HEK293T (cell line): Measurements from ENCODE around the gene TMEM107.

Source experiments
- CTCF ChIA-PET: fragments of 350-600 bp; formaldehyde crosslinking; extraction: SDS; loops from one replicate; lab custom pipeline; 2021; ENCODE audit warnings: antibody characterized with exemption, inconsistent platforms; lab: Yijun Ruan, JAX
- POLR2A ChIA-PET: fragments of 350-600 bp; formaldehyde crosslinking; extraction: SDS; loops from one replicate; lab custom pipeline; 2020; ENCODE audit warnings: antibody characterized with exemption, inconsistent platforms; lab: Yijun Ruan, JAX
- DNase-seq: peaks from one replicate; pipeline ENCODE4 v3.0.0; 2012; ENCODE audit warnings: mixed read lengths; ENCODE audit errors: extremely low spot score
- ARNT ChIP-seq: fragments of 450-650 bp; IDR thresholded peaks from 2 replicates; pipeline ENCODE4 v1.6.1; 2017; ENCODE audit warnings: mild to moderate bottlenecking
- BHLHE40 ChIP-seq: fragments of 450-650 bp; IDR thresholded peaks from 2 replicates; pipeline ENCODE4 v1.6.1; 2016; ENCODE audit warnings: mild to moderate bottlenecking, moderate library complexity, borderline replicate concordance
- CTBP1 ChIP-seq: fragments of 450-650 bp; IDR thresholded peaks from 2 replicates; pipeline ENCODE4 v1.6.1; 2016; ENCODE audit warnings: borderline replicate concordance
- ELF4 ChIP-seq: fragments of 450-650 bp; IDR thresholded peaks from 2 replicates; pipeline ENCODE4 v1.6.1; 2017; ENCODE audit warnings: antibody characterized with exemption
- FOXA1 ChIP-seq: fragments of 450-650 bp; IDR thresholded peaks from 2 replicates; pipeline ENCODE4 v1.6.1; 2016; ENCODE audit warnings: mild to moderate bottlenecking
- FOXK2 ChIP-seq: fragments of 450-650 bp; IDR thresholded peaks from 2 replicates; pipeline ENCODE4 v1.6.1; 2016; ENCODE audit warnings: mild to moderate bottlenecking
- FOXM1 ChIP-seq: fragments of 450-650 bp; IDR thresholded peaks from 2 replicates; pipeline ENCODE4 v1.6.1; 2017; ENCODE audit warnings: mild to moderate bottlenecking, borderline replicate concordance
- HDGF ChIP-seq: fragments of 450-650 bp; IDR thresholded peaks from 2 replicates; pipeline ENCODE4 v1.6.1; 2017; ENCODE audit warnings: antibody characterized with exemption, borderline replicate concordance
- L3MBTL2 ChIP-seq: fragments of 450-650 bp; conservative IDR thresholded peaks from 2 replicates; pipeline ENCODE4 v1.6.1; 2016; ENCODE audit warnings: mild to moderate bottlenecking
- LEF1 ChIP-seq: fragments of 450-650 bp; IDR thresholded peaks from 2 replicates; pipeline ENCODE4 v1.6.1; 2017; ENCODE audit warnings: mild to moderate bottlenecking, borderline replicate concordance
- NFRKB ChIP-seq: fragments of 450-650 bp; IDR thresholded peaks from 2 replicates; pipeline ENCODE4 v1.6.1; 2016; ENCODE audit warnings: mild to moderate bottlenecking, moderate library complexity
- PKNOX1 ChIP-seq: fragments of 450-650 bp; IDR thresholded peaks from 2 replicates; pipeline ENCODE4 v1.6.1; 2016
- SP1 ChIP-seq: fragments of 450-650 bp; IDR thresholded peaks from 2 replicates; pipeline ENCODE4 v1.6.1; 2017
- SUZ12 ChIP-seq: fragments of 450-650 bp; IDR thresholded peaks from 2 replicates; pipeline ENCODE4 v1.6.1; 2016; ENCODE audit warnings: mild to moderate bottlenecking
- TARDBP ChIP-seq: fragments of 450-650 bp; IDR thresholded peaks from 2 replicates; pipeline ENCODE4 v1.6.1; 2016
- ZNF384 ChIP-seq: fragments of 450-650 bp; IDR thresholded peaks from 2 replicates; pipeline ENCODE4 v1.6.1; 2016

TMEM107 gene

DNA sequence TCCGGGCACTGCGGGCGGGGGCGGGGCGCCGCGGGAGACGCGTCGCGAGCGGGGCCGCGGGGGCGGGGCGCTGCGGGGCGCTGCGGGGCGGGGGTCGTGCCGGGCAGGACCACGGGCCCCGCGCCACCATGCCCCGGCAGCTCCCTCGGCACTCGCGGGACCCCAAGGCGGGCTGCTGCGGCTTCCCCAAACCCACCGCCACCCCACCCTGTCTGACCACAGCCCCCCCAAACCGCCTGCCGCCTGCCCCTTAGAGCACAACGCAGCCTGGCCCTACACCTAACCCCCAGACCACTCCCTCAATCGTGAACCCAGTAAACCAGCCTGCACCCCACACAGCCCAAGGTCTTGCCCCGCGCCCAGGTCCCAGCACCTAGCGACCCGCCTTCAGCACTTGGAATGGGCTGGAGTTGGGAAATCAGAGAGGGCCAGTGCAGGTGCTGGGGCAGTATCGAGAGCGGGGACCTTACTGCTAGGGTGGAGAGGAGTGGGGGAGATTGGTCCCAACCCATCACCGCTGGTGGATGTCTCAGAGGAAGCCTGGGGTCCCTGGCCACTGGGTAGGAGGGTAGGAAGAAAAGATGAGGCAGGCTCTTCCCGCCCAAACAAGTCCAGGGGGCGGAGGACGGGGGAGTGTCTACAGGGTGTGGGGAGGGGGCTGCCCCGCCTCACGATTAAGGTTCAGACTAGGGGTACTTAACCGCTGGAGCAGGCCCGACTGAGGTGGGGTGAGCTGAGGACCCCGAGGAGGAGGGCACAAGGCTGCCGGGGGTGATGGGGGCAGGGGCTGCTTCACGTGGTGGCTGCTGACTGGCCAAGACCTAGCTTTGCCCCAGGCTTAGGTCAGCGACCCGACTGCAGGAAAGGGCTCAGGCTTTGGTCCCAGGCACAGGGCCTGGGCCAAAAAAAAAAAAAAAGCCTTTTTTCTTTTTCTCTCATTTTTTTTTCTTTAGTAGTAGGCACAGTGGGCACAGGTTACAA lies 12.9 kb downstream of the TMEM107 start:
- ChIA-PET POLR2A (interaction anchor here (0.8 to 1.9 kb wide), 7 partner anchors 10 to 85 kb away, joined by 3 to 31 read pairs (median 5); partner anchors contain the start of genes CTC1, PFAS and TMEM107), CTCF (interaction anchor here (1.3 kb wide), 1 partner anchor 90 kb away, joined by 4 read pairs; no protein-coding TSS in a partner anchor)
- TF ChIP-seq FOXA1 (no peak), L3MBTL2 (peak; percentile 79)
- peak; percentile 72 for DNase-seq

- DNase-seq = no peak
- TF ChIP-seq ARNT (no peak), PKNOX1 (no peak), FOXM1 (no peak), LEF1 (peak; percentile 60; the same call in 1 of the 2 replicates), FOXK2 (no peak)
- CTCF ChIA-PET = no interaction called here
- POLR2A ChIA-PET = interaction anchor here (0.8 to 2.6 kb wide), 3 partner anchors 11 to 36 kb away, joined by 3 to 12 read pairs (median 3); no protein-coding TSS in a partner anchor
Measured at GRCh38 chr17:8162233-8162996, 13.8 kb downstream of the TMEM107 start, which contains the start of gene VAMP2. TSS of gene VAMP2 (minus strand) at chr17:8162948. CDS start at chr17:8162879, 69 bp downstream.

DNA sequence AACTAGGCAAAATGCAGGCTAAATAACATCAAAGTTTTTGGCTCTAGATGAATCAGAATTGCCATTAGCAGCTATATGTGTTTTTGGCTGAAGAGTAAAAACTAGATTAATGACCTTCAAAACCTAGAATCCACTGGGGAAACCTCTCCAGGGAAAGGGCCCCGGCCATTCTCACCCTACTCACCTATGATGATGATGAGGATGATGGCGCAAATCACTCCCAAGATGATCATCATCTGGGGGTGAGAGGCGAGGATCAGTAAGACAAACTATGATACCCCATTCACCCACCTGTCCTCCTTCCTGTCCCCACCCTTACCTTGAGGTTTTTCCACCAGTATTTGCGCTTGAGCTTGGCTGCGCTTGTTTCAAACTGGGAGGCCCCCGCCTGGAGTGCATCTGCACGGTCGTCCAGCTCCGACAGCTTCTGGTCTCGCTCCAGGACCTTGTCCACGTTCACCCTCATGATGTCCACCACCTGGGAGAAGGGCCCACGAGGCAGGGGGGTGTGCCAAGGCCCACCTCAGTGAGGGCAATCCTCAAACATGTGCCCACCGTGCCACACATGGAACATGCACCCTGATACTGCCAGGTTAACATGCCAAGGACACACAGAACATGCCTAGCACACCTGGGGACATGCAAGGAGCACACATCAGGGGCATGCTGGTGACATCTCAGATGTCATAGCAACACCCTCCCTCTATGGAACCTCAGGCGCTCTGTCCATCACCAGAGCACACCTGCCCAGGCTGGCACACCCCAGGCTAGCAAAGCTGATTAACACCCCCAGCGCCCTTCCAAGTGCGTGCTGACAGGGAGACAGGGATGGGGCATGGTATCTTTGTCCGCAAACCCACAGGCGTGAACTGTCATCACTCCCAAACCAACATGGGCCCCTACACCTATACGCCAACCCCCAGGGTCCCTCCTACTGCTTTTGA lies 14.6 kb downstream of the TMEM107 start:
- CTCF ChIA-PET = no interaction called here
- DNase-seq = no peak
- POLR2A ChIA-PET = interaction anchor here (0.9 to 2.6 kb wide), 5 partner anchors 8 to 134 kb away, joined by 3 to 12 read pairs (median 3); partner anchors contain the start of genes PER1 and SLC25A35
- TF ChIP-seq FOXK2 (no peak), ZNF384 (no peak), BHLHE40 (no peak), HDGF (no peak), ELF4 (no peak)

GRCh38 chr17:8160741-8161221 lies 15.4 kb downstream of the TMEM107 start:
- no peak for DNase-seq
- ChIA-PET CTCF (no interaction called here), POLR2A (interaction anchor here (0.9 to 2.6 kb wide), 5 partner anchors 9 to 134 kb away, joined by 3 to 12 read pairs (median 3); partner anchors contain the start of genes PER1 and SLC25A35)
- no peak for TF ChIP-seq TARDBP
- TF ChIP-seq HDGF = no peak
- TF ChIP-seq ZNF384 = no peak
- TF ChIP-seq SP1 = no peak
- TF ChIP-seq PKNOX1 = no peak
- TF ChIP-seq ELF4 = no peak

DNA sequence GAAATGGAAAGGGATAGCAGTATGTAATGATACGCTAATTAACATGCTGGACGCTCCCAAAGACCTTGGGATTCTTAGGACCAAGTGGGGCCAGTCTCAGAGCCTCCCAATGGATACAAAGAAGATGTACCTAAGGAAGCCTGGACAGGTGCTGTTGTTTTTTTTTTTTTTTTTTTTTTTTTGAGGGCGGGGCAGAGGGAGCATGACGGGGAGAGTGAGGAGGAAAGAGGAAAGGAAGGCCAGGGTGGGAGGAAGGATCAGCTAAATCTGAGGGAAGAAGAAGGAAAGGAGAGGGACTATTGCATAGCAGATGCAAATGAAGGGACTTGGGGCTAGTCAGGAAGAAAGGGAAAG lies 16.0 kb downstream of the TMEM107 start:
- no peak for DNase-seq

DNA sequence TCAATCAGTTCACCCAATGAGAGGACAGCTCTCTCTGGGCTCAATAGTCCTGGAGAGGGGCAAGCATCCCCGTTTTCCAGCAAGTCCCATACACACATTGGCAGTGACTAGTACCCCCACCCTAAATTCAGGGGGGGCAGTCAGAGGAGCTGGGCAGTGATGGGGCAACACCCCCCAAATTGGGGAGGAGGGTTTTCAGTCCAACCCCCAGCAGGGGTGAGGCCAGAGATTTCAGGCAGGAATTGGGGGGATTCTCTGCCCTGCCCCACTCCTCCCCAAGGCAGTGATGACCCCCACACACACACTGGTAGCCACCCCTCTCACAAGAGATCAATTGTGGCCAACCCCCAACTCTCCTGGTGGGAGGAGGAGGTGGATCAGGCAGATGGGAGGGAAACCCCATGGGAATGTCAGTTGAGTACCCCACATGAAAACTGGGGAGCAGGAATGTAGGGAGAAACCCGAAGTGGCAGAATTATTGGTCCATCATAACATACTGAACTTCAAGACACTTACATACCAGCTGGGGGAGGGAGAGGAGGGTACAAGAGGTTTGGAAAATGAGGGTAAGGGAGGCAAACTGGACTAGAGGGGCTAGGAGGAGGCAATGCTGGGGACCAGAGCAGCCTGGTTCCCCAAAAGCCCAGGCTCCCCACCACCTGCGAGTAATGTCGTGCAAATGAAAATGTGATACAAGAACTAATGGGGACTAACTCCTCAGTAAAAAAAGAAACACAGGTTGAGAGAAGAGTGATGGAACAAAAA lies 16.5 kb downstream of the TMEM107 start:
- TF ChIP-seq TARDBP (no peak), LEF1 (no peak), CTBP1 (no peak), PKNOX1 (no peak), FOXK2 (no peak), NFRKB (no peak), ZNF384 (no peak), HDGF (no peak), ELF4 (no peak), L3MBTL2 (no peak), SUZ12 (no peak), FOXA1 (no peak), BHLHE40 (no peak)
- CTCF ChIA-PET = interaction anchor here (0.6 to 1.2 kb wide), 2 partner anchors 33 to 325 kb away, joined by 3 read pairs; no protein-coding TSS in a partner anchor
- DNase-seq = no peak
- POLR2A ChIA-PET = interaction anchor here (1.5 to 2.6 kb wide), 2 partner anchors 14 to 37 kb away, joined by 4 to 12 read pairs; no protein-coding TSS in a partner anchor

More for the DNA sequence above, 16.0 kb downstream of the TMEM107 start:
- TF ChIP-seq ZNF384 = peak; percentile 90
- no peak for TF ChIP-seq TARDBP
- CTCF ChIA-PET = no interaction called here
- POLR2A ChIA-PET = interaction anchor here (1.0 to 2.6 kb wide), 3 partner anchors 8 to 37 kb away, joined by 3 to 12 read pairs (median 4); partner anchors contain the start of gene PER1
